NCI-H1417 treated with DMSO at 0.1 percent for 48 hours (cell line): ENCODE results near the gene TRPM3.

Source experiments
- DNase-seq: peaks from one replicate; lab custom pipeline; 2025; lab: John Stamatoyannopoulos, UW

Gene TRPM3

GRCh38 chr9:70609542-70610286, 511.7 kb downstream of the TRPM3 start:
- DNase-seq: no peak

- DNase-seq: no peak
Measured at GRCh38 chr9:70609011-70609410, 512.4 kb downstream of the TRPM3 start.

- no peak for DNase-seq
Measured at GRCh38 chr9:70607926-70608325, 513.5 kb downstream of the TRPM3 start.

- DNase-seq: no peak
Measured at GRCh38 chr9:70607329-70607728, 514.1 kb downstream of the TRPM3 start.

GRCh38 chr9:70603020-70603411, 518.4 kb downstream of the TRPM3 start:
- DNase-seq: no peak

- DNase-seq: peak; percentile 30
Measured at GRCh38 chr9:70602321-70603019, 519.0 kb downstream of the TRPM3 start.

GRCh38 chr9:70601000-70601951, 520.1 kb downstream of the TRPM3 start:
- DNase-seq: no peak

GRCh38 chr9:70600506-70600905, 520.9 kb downstream of the TRPM3 start:
- no peak for DNase-seq

- no peak for DNase-seq
Measured at GRCh38 chr9:70597886-70598285, 523.5 kb downstream of the TRPM3 start.

- no peak for DNase-seq
Measured at GRCh38 chr9:70595211-70595610, 526.2 kb downstream of the TRPM3 start.

GRCh38 chr9:70594386-70594944, 527.0 kb downstream of the TRPM3 start:
- no peak for DNase-seq

- no peak for DNase-seq
Measured at GRCh38 chr9:70593241-70593640, 528.2 kb downstream of the TRPM3 start.

GRCh38 chr9:70590315-70590677, 531.1 kb downstream of the TRPM3 start:
- no peak for DNase-seq

- DNase-seq: no peak
Measured at GRCh38 chr9:70589571-70590314, 531.7 kb downstream of the TRPM3 start.

GRCh38 chr9:70588999-70589398, 532.4 kb downstream of the TRPM3 start:
- DNase-seq: no peak

GRCh38 chr9:70588381-70588780, 533.0 kb downstream of the TRPM3 start:
- no peak for DNase-seq

- no peak for DNase-seq
Measured at GRCh38 chr9:70587201-70587600, 534.2 kb downstream of the TRPM3 start.

- no peak for DNase-seq
Measured at GRCh38 chr9:70586476-70586875, 534.9 kb downstream of the TRPM3 start.

- no peak for DNase-seq
Measured at GRCh38 chr9:70581955-70582350, 539.5 kb downstream of the TRPM3 start.

GRCh38 chr9:70581214-70581954, 540.0 kb downstream of the TRPM3 start:
- DNase-seq: no peak
